HG03575 (cell line): Measurements from ENCODE around the gene CERS4.
"Not testable (repeated sequence)": the region's sequence is repeated elsewhere in the genome, so short reads cannot be mapped to it uniquely, and the experiment has no call there.

Experiments
- ATAC-seq: cut with Tn5 transposase; IDR thresholded peaks from one replicate; pipeline ENCODE4 v1.9.1; 2021; ENCODE audit not compliant: unreplicated experiment, insufficient number of reproducible peaks, low FRiP score; ENCODE audit errors: extremely low read depth

CERS4 gene, protein sequence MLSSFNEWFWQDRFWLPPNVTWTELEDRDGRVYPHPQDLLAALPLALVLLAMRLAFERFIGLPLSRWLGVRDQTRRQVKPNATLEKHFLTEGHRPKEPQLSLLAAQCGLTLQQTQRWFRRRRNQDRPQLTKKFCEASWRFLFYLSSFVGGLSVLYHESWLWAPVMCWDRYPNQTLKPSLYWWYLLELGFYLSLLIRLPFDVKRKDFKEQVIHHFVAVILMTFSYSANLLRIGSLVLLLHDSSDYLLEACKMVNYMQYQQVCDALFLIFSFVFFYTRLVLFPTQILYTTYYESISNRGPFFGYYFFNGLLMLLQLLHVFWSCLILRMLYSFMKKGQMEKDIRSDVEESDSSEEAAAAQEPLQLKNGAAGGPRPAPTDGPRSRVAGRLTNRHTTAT

DNA sequence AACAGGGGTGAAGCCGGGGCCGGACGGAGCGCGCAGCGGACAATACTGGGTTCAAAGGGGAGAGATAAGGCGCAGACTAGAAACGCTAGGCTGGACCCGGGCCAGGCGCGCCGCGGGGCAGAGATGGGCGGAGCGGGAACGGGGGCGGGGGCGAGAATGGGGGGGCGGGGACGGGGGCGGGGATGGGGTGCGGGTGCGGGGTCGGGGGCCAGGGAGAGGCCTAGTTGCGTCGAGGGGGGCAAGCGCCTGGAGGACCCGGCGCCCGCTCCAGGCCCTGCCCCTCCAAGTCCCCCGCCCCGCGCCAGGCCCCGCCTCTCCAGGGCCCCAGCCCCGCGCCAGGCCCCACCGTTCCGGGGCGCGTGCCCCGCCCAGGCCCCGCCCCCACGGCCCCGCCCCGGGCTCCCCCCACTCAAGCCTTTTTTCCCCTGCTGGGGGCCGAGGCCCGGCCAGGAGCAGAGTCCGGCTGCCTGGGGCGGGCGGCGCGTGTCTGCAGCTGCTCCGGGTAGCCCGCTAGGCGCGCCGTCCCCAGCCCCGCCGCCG, at the start of gene CERS4:
CERS4 (plus strand) TSS at position 449 of the 540 bp plus-strand sequence. CDS start 41,707 bp downstream, outside the sequence.
- ATAC-seq = no peak

DNA sequence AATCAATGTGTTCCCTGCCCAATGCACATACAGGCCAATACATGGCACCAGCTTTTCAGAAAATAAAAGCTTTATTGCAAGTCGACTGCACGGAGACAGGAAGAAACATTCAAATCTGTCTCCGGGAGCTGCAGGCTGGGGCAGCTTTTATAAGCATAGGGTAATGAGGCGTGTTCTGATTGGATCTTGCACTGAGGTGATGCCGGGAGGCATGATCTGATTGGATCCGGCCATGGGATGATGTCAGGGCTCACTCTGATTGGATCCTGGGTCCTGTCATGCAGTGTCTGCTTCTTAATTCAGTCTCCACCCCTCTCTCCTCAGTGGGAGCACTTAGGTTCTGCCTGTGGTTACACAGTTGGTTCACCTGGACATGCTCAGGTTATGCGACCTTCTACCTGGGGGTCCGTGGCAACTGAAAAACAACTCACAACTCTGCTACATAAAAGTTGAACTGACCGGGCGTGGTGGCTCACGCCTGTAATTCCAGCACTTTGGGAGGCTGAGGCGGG, 48.0 kb upstream of the CERS4 start:
- ATAC-seq = no peak

DNA sequence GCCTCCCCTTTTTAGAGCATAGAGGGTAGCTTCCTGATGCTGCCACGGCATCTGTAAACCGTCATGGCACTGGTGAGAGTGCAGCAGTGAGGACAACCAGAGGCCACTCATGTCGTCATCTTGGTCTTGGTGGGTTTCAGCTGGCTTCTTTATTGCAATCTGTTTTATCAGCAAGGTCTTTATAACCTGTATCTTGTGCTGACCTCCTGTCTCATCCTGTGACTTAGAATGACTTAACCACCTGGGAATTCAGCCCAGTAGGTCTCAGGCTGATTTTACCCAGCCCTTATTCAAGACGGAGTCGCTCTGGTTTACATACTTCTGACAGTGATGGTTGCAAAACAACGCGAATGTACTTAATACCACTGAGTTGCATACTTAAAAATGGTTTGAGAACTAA, 45.4 kb upstream of the CERS4 start:
- ATAC-seq = no peak

DNA sequence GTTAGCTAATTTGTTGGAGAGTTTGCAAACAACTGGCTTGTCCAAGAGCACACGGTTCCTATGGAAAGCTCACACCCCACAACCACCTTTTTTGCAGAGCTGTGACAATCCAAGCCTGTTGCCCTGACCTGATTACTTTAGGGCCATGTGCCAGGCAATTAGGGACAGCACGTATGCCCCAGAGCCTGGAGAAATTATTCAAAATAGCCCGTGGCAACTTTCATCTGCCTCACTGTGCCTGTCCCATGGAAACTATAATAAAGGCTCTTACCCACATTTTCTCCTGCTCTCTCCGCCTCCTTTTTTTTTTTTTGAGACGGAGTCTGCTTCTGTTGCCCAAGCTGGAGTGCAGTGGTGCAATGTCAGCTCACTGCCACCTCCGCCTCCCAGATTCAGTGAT, 41.2 kb upstream of the CERS4 start:
- ATAC-seq = no peak

DNA sequence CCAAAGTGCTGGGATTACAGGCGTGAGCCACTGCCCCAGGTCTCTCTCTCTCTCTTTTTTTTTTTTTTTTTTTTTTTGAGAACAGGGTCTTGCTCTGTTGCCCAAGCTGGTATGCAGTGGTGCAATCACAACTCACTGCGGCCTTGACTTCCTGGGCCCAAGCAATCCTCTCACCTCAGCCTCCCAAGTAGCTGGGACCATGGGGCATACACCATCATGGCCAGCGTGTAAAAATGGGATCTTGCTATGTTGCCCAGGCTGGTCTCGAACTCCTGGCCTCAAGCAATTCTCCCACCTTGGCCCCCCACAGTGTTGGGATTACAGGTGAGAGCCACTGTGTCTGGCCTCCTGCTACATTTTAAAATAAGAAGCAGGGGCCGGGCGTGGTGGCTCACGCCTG, 40.6 kb upstream of the CERS4 start:
- ATAC-seq = no peak

DNA sequence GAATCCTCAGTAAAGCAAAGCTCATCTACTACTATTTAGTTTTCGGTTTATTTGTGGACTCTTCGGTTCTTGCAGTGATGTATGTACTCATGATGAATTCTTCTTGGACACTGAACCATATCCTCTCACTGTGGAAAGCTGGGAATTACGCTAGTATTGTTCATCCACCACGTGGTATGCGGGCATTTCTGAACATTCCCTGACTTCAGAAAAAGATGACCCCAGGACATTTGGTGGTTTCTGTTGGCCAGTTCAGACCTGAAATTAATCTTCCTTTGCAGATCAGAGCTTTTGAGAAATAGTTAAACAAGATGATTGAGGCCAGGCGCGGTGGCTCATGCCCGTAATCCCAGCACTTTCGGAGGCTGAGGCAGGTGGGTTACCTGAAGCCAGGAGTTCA, 34.5 kb upstream of the CERS4 start:
- ATAC-seq = no peak

DNA sequence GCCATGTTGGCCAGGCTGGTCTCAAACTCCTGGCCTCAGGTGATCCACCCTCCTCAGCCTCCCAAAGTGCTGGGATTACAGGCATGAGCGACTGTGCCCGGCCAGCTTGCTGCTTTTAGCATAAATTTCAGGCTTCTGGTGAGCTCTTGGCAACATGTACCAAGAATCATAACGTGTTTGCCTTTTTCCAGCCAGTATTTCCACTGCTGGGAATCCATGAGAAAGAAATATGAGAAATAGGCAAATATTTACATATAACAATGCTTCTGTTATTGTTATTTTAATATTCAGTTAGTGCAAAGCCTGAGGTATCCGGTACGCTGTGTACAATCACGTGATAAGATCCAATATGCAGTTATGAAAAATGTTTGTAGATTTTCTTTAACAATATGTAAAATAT, 29.2 kb upstream of the CERS4 start:
- ATAC-seq = no peak

DNA sequence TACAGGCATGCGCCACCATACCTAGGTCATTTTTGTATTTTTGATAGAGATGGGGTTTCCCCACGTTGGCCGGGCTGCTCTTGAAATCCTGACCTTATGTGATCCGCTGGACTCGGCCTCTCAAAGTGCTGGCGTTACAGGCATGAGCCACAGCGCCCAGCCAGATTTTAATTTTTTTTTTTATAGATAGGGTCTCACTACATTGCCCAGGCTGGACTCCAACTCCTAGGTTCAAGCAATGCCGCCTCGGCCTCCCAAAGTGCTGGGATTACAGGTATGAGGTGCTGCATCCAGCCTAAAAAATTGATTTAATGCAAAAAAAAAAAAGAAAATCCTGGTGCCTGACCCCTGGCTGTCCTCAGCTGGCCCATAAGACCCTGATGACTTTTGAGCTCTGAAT, 24.9 kb upstream of the CERS4 start:
- no peak for ATAC-seq

DNA sequence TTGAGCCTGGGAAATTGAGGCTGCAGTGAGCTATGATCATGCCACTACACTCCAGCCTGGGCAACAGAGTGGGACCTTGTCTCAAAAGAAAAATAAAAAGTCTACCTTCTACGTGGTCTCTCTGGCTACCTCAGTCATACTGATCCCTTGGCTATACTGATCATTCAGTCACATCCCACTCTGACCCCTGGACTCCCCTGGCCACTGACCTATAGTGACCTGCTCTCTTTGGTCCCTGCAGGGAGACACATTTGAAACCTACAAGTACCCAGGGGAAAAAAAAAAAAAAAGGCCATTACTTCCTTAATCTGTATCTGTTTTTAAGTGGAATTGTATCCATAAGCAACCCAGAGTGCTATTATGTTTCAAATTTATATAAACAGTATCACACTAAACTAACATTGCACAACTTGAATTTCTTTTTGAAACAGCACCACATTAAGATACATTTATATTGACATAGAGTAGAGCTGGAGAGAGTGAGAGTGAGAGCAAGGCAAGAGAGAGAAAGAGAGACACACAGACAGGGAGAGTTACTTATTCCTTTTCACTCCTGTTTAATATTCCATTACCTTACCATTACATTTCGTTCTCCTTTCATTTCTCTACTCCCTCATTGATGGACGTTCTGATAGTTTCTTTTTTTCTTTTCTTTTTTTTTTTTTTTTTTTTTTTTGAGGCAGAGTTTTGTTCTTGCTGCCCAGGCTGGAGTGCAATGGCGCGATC, 23.7 kb upstream of the CERS4 start:
- ATAC-seq = no peak

DNA sequence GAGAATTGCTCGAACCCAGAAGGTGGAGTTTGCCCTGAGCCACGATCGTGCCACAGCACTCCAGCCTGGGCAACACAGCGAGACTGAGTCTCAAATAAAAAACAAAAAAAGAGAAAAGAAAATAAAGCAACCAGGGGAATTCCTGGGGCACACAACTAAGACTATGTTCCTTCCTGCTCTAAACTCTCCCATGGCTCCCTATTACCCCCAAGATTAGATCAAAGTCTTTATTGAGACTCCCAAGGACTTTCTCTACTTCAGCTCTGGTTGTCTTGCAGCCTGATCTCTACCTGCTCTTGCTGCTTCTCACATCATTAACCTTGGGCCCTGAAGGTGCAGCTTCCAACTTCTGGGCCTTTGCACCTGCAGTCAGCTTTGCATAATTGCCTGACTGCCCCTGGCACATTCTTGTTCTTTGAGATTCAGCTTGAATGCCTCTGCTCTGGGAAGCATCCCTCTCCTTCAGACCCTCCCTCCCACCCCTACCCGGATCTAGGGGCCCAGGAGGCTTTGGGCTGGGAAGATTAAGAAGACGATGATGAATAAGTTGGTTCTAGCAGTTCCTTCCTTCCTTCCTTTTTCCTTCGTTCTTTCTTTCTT, 16.8 kb upstream of the CERS4 start:
- no peak for ATAC-seq

DNA sequence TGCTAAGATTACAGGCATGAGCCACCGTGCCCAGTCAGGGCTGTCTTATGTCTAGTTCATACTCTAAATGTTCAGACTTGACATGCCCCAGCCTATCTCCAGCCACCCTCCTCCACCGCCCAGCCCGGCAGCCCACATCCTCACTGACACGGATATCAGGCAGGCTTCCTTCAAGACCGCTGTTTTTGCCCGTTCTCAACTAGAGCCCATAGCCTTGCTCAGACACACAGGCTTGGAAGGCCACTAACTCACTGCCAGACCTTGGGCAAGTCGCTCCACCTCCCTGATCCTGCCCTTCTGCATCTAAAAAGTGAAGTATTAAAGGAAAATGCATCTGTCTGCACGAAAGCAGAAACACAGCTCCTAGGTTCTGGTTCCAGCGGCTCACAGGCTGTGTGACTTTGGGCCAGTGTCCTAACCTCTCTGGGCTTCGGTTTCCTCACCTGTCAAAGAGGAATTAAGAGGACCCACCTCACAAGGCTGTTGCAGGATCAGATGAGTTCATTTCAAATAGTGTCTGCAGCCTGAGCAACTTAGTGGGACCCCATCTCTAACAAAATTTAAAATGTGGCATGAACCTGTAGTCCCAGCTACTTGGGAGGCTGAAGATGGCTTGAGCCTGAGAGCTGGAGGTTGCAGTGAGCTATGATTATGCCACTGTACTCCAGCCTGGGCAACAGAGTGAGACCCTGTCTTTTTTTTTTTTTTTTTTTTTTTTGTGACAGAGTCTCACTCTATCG, 14.5 kb upstream of the CERS4 start:
- no peak for ATAC-seq

DNA sequence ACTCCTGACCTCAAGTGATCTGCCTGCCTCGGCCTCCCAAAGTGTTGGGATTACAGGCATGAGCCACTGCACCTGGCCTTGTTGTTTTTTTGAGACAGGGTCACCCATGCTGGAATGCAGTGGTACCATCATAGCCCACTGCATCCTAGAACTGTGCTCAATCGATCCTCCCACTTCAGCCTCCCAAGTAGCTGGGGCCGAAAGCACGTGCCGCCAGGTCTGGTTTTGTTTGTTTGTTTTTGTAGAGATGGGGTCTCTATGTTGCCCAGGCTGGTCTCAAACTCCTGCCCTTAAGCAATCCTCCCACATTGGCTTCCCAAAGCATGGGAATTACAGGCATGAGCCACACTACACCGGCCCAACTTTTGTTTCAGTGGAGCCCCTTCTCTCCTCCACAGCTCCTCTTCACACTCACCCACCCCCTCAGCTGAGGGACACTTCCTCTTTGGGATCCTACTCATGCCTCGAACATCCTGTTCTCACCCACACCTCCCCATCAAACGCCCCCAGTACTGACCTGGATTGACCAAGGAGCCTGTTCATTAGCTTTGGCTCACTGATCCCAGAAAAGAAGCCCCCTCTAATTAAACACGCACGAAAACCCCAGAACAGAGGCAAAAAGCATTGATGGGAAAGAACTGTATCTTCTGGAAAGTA, 12.8 kb upstream of the CERS4 start:
- no peak for ATAC-seq

DNA sequence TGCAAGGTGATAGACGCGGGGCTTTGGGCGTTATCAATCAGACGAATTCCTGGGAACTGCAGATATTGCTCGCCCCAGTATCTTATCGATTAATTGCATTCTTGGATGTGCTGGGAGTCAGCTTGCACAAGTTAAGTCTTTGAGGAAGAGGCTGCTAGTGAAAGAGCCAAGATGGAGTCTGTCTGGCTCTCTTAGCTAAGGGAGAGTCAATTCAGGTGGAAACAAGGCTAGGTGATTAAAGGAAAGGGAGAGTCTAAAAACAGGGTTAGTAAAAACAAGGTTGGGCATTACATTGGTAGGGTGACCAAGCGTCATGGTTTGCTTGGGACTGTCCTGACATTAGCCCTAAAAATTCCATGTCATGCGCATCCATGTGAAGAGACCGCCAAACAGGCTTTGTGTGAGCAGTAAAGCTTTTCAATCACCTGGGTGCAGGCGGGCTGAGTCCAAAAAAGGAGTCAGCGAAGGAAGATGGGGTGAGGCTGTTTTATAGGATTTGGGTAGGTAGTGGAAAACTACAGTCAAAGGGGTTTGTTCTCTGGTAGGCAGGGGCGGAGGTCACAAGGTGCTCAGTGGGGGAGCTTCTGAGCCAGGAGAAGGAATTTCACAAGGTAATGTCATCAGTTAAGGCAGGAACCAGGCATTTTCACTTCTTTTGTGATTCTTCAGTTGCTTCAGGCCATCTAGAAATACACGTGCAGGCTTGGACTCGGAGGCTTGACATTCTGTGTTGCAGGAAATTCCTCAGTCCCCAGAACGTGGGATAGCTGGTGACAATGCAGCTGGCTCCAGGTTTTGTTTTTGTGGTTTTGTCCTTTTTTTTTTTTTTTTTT, 5.7 kb upstream of the CERS4 start:
- not testable (repeated sequence) for ATAC-seq

DNA sequence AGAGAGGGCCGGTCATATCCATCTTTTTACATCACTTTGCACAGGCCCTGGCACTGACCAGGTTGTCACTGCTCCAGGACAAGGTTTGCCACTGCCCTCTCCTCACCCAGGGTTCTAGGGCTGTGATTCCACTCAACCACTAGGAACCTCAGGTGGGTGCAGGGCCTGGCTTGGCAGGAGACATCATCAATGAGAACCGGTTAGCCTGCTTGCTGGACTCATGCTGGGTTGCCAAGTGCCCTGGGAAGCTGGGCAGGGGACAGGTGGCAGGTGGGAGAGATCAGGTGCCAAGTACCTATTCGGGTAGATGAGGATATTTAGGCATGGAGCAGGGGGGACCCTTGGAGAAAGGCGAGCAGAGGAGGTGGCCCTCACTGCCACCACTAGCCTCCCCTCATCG, 4.2 kb upstream of the CERS4 start:
- ATAC-seq = no peak

DNA sequence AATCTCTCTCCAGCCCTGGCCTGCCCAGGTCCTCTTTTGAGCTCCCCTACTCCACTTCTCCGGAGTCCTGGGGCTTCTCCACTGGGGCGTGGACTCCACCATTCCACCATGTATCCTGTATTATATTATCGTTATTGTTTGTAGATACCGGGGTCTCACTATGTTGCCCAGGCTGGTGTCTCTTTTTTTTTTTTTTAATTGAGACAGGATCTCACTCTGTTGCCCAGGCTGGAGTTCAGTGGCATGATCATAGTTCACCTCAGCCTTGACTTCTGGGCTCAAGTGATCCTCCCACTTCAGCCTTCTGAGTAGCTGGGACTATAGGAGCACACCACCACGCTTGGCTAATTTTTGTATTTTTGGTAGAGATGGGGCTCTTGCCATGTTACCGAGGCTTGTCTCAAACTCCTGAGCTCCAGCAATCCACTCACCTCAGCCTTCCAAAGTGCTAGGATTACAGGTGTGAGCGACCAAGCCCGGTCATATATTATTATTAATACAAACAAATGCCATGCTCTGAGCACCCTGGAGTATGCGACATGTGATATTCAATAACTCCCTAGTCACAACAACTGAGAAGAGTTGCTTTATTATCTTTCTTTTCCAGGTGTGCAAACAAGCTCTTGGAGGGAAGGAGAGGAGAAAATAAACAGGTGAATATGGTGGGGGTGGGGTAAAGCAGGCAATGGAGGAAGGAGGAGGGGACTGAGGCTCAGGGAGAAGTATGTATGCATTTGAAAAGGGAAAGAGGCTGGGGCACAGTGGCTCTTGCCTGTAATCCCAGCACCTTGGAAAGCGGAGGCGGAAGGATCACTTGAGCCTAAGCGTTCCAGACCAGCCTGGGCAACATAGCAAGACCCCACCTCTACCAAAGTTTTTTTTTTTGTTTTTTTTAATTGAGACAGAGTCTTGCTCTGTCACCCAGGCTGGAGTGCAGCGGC, 2.8 kb upstream of the CERS4 start:
- ATAC-seq = no peak

DNA sequence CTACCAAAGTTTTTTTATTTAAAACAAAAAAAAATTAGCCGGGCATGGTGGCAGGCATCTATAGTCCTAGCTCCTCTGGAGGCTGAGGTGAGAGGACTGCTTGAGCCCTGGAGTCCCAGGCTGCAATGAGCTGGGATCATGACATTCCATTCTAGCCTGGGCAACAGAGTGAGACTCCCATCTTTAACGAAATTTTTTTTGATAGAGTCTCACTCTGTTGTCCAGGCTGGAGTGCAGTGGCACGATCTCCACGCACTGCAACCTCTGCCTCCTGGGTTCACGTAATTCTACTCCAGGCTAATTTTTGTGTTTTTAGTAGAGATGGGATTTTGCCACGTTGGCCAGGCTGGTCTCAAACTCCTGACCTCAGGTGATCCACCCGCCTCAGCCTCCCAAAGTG, 1.8 kb upstream of the CERS4 start:
- ATAC-seq = not testable (repeated sequence)
